GM23338 (cell line): ENCODE data around the gene STX1B. TPM values are rescaled to one million over a fixed set of nuclear protein-coding genes. Genes with fewer than 3 reads are reported as not detected.

Source experiments
- CTCF ChIP-seq, 2 experiments: fragments of 200-600 bp in 1 of 2; sonication (generic) in 1 of 2; conservative IDR thresholded peaks; 2 replicates each; pipeline versions ENCODE4 v1.5.1 to v1.6.1; 2016 to 2017; ENCODE audit warnings: antibody characterized with exemption in 2 of 2, low read depth in 2 of 2, mild to moderate bottlenecking in 2 of 2, moderate library complexity in 1 of 2
- EZH2phosphoT487 ChIP-seq: fragments of 200-600 bp; sonication (generic); IDR thresholded peaks from one replicate; pipeline ENCODE4 v1.8.1; 2018; ENCODE audit warnings: antibody characterized with exemption; ENCODE audit not compliant: unreplicated experiment
- NANOG ChIP-seq: IDR thresholded peaks from 2 replicates; pipeline ENCODE4 v1.6.1; 2016; ENCODE audit warnings: antibody characterized with exemption, borderline replicate concordance
- POLR2AphosphoS5 ChIP-seq: IDR thresholded peaks from 2 replicates; pipeline ENCODE4 v1.6.1; 2016; ENCODE audit warnings: antibody characterized with exemption, low read depth
- STAT1 ChIP-seq: IDR thresholded peaks from one replicate; pipeline ENCODE4 v1.6.1; 2016; ENCODE audit warnings: antibody characterized with exemption; ENCODE audit not compliant: unreplicated experiment
- ZNF114 ChIP-seq: fragments of 250-450 bp; sonication (Bioruptor Pico); IDR thresholded peaks from 2 replicates; pipeline ENCODE4 v1.5.0; 2020; ENCODE audit warnings: mild to moderate bottlenecking, moderate library complexity
- ZNF462 ChIP-seq: fragments of 250-450 bp; sonication (Bioruptor Pico); IDR thresholded peaks from 2 replicates; pipeline ENCODE4 v1.5.0; 2020; ENCODE audit warnings: mild to moderate bottlenecking, moderate library complexity
- polyA plus RNA-seq: library from polyadenylated mRNA; unstranded; fragments of >200 nt; fragmentation: Nextera tagmentation; extraction: Ambion mirVana; gene quantifications from 2 replicates; pipeline ENCODE4 v1.2.1, GENCODE V29; 2016
- total RNA-seq: library from RNA; depleted of rRNA; stranded (reverse); fragments of >200 nt; shearing (Covaris generic); gene quantifications from 2 replicates; pipeline ENCODE4 v1.2.3, GENCODE V29; 2014

Gene STX1B
- total and polyA plus RNA-seq, 2 experiments from 2014 or later = 1.7 to 9.5 TPM

- TF ChIP-seq ZNF462 (CRISPR knock-in tag) (no peak), ZNF114 (CRISPR knock-in tag) (no peak), CTCF (conservative IDR thresholded peaks at IDR 0.05; ENCODE audit: low read depth in 2 of 2) (peak; percentile 15 to 43; a peak in 3 of 4 replicates), EZH2phosphoT487 (no peak), POLR2AphosphoS5 (peak; percentile 66), STAT1 (no peak), NANOG (no peak)
Observed at GRCh38 chr16:30949650-30950515, 60.6 kb downstream of the STX1B start (continued).
